H1 (cell line): ENCODE data around the gene CGNL1. TPM values are rescaled to one million over a fixed set of nuclear protein-coding genes. Genes with fewer than 3 reads are reported as not detected.
A peak's percentile ranks its signal among the peaks of the same experiment; 100 is the strongest.

Experiments used
- CTCF ChIA-PET: fragments of 300-600 bp; sonication (Branson Sonifier 250); formaldehyde crosslinking; loops from one replicate; lab custom pipeline; 2021; ENCODE audit not compliant: partially characterized antibody; lab: Charles Lee
- POLR2A ChIA-PET: fragments of 300-600 bp; sonication (Branson Sonifier 250); formaldehyde crosslinking; loops from one replicate; lab custom pipeline; 2021; ENCODE audit warnings: inconsistent platforms; ENCODE audit not compliant: partially characterized antibody; lab: Charles Lee
- DNase-seq, 2 experiments: peaks; one replicate each; pipeline versions ENCODE4 v3.0.0 to v3.0.0-alpha.2; 2010 to 2022; ENCODE audit warnings: low spot score in 2 of 2, low read depth in 1 of 2, mixed read lengths in 1 of 2
- FAIRE-seq: peaks from 2 replicates; lab custom pipeline; 2011; peaks lifted over from hg19 to GRCh38; lab: Jason Lieb, UNC
- H2AFZ ChIP-seq: 2 replicates; pipeline ENCODE4 v1.8.1; 2012; ENCODE audit warnings: low read length, inconsistent platforms
- H2AK5ac ChIP-seq: 2 replicates; pipeline ENCODE4 v1.6.1; 2013; ENCODE audit warnings: low read depth, low read length
- H2BK120ac ChIP-seq: replicated peaks from 2 replicates; pipeline ENCODE3; 2013; ENCODE audit warnings: low read depth, low read length, inconsistent platforms
- H2BK12ac ChIP-seq: 2 replicates; pipeline ENCODE4 v1.6.1; 2013; ENCODE audit warnings: low read depth, low read length
- H2BK15ac ChIP-seq: 2 replicates; pipeline ENCODE4 v1.6.1; 2013; ENCODE audit warnings: low read length
- H2BK20ac ChIP-seq: 2 replicates; pipeline ENCODE4 v1.6.1; 2013; ENCODE audit warnings: low read length
- H2BK5ac ChIP-seq: 2 replicates; pipeline ENCODE4 v1.6.1; 2013; ENCODE audit warnings: low read depth, low read length
- H3K14ac ChIP-seq: 2 replicates; pipeline ENCODE4 v1.6.1; 2013; ENCODE audit warnings: inconsistent platforms; ENCODE audit not compliant: insufficient read length
- H3K18ac ChIP-seq: 2 replicates; pipeline ENCODE4 v1.6.1; 2013; ENCODE audit warnings: low read length; ENCODE audit errors: extremely low read depth
- H3K23ac ChIP-seq: 2 replicates; pipeline ENCODE4 v1.6.1; 2013; ENCODE audit warnings: inconsistent platforms; ENCODE audit not compliant: insufficient read length
- H3K23me2 ChIP-seq: 2 replicates; pipeline ENCODE4 v1.6.1; 2013; ENCODE audit warnings: low read depth, low read length
- H3K27ac ChIP-seq: 2 replicates; pipeline ENCODE4 v1.6.1; 2011; ENCODE audit warnings: low read depth, low read length, inconsistent platforms
- H3K27me3 ChIP-seq, 4 experiments: replicated peaks in 1 of 4; 1 replicate in 1 of 4; 2 replicates in 3 of 4; pipeline versions ENCODE4 v1.6.1 to v1.8.1; 2011 to 2013; ENCODE audit warnings: low read length in 3 of 4, mild to moderate bottlenecking in 3 of 4, inconsistent platforms in 2 of 4, mixed read lengths in 2 of 4, moderate library complexity in 1 of 4; ENCODE audit not compliant: control insufficient read depth in 3 of 4, insufficient read depth in 3 of 4; ENCODE audit errors: extremely low read depth in 1 of 4
- H3K36me3 ChIP-seq, 4 experiments: 2 replicates each; pipeline versions ENCODE4 v1.6.1 to v1.8.1; 2011 to 2013; ENCODE audit warnings: mild to moderate bottlenecking in 4 of 4, low read length in 3 of 4, moderate library complexity in 2 of 4, control low read depth in 1 of 4, inconsistent platforms in 1 of 4; ENCODE audit not compliant: insufficient read depth in 4 of 4, control insufficient read depth in 2 of 4
- H3K4ac ChIP-seq: replicated peaks from 2 replicates; pipeline ENCODE3; 2013; ENCODE audit warnings: low read length, low read depth, mixed read lengths, inconsistent platforms; ENCODE audit not compliant: insufficient read length
- H3K4me1 ChIP-seq, 4 experiments: replicated peaks in 1 of 4; 1 replicate in 1 of 4; 2 replicates in 3 of 4; pipeline versions ENCODE4 v1.6.1 to v1.8.1; 2011 to 2013; ENCODE audit warnings: low read length in 3 of 4, inconsistent platforms in 2 of 4, mixed read lengths in 1 of 4; ENCODE audit not compliant: insufficient read depth in 4 of 4, control insufficient read depth in 3 of 4
- H3K4me2 ChIP-seq, 2 experiments: 2 replicates each; pipeline versions ENCODE4 v1.6.1 to v1.8.1; 2011 to 2013; ENCODE audit warnings: low read depth in 2 of 2, low read length in 2 of 2, control low read depth in 1 of 2, inconsistent platforms in 1 of 2, mild to moderate bottlenecking in 1 of 2; ENCODE audit not compliant: insufficient read depth in 1 of 2
- H3K4me3 ChIP-seq, 4 experiments: fragments of 200-600, 300-600 bp in 1 of 4; sonication (generic), shearing (Covaris generic), sonication (Bioruptor Twin) in 1 of 4; 2 replicates each; pipeline versions ENCODE4 v1.5.1 to v1.8.1; 2011 to 2016; ENCODE audit warnings: low read length in 4 of 4, low read depth in 3 of 4, control low read depth in 2 of 4, inconsistent platforms in 2 of 4, mild to moderate bottlenecking in 2 of 4, mixed read lengths in 1 of 4, moderate library complexity in 1 of 4; ENCODE audit not compliant: insufficient read depth in 2 of 4; ENCODE audit errors: extremely low read depth in 1 of 4
- H3K56ac ChIP-seq: replicated peaks from 2 replicates; pipeline ENCODE3; 2013; ENCODE audit warnings: low read depth, mild to moderate bottlenecking, mixed read lengths, low read length, inconsistent platforms; ENCODE audit not compliant: insufficient read length
- H3K79me1 ChIP-seq: 2 replicates; pipeline ENCODE4 v1.6.1; 2013; ENCODE audit warnings: low read depth, low read length, control low read depth
- H3K79me2 ChIP-seq, 2 experiments: 2 replicates each; pipeline versions ENCODE4 v1.6.1 to v1.8.1; 2012 to 2013; ENCODE audit warnings: low read length in 2 of 2, mild to moderate bottlenecking in 2 of 2, inconsistent platforms in 1 of 2; ENCODE audit not compliant: insufficient read depth in 2 of 2, control insufficient read depth in 1 of 2
- H3K9ac ChIP-seq, 4 experiments: replicated peaks in 1 of 4; 1 replicate in 1 of 4; 2 replicates in 3 of 4; pipeline versions ENCODE4 v1.6.1 to v1.8.1; 2011 to 2013; ENCODE audit warnings: low read depth in 3 of 4, low read length in 3 of 4, control low read depth in 2 of 4, mild to moderate bottlenecking in 2 of 4, moderate library complexity in 2 of 4, inconsistent platforms in 1 of 4; ENCODE audit errors: extremely low read depth in 1 of 4
- H3K9me3 ChIP-seq, 2 experiments: 2 replicates each; pipeline versions ENCODE4 v1.6.1 to v1.8.1; 2012 to 2013; ENCODE audit warnings: mild to moderate bottlenecking in 2 of 2, moderate library complexity in 2 of 2, control low read depth in 1 of 2, inconsistent platforms in 1 of 2, low read depth in 1 of 2, low read length in 1 of 2, mixed read lengths in 1 of 2; ENCODE audit not compliant: insufficient read depth in 2 of 2
- H4K20me1 ChIP-seq, 2 experiments: replicated peaks in 1 of 2; 2 replicates each; pipeline versions ENCODE3 to v1.8.1; 2011 to 2013; ENCODE audit warnings: inconsistent platforms in 2 of 2, low read length in 2 of 2, mild to moderate bottlenecking in 1 of 2; ENCODE audit not compliant: insufficient read depth in 2 of 2, control insufficient read depth in 1 of 2
- H4K5ac ChIP-seq: 2 replicates; pipeline ENCODE4 v1.6.1; 2013; ENCODE audit warnings: low read length, low read depth, mixed read lengths, inconsistent platforms; ENCODE audit not compliant: insufficient read length
- H4K8ac ChIP-seq: 2 replicates; pipeline ENCODE4 v1.8.0; 2013; ENCODE audit warnings: mild to moderate bottlenecking, moderate library complexity, low read length, inconsistent platforms; ENCODE audit not compliant: insufficient read depth; ENCODE audit errors: extremely low read depth
- H4K91ac ChIP-seq: replicated peaks from 2 replicates; pipeline ENCODE3; 2013; ENCODE audit warnings: low read length, mixed read lengths, inconsistent platforms; ENCODE audit not compliant: insufficient read length
- CBX5 ChIP-seq: fragments of 300-800, 300-1000 bp; sonication (generic); IDR thresholded peaks from 2 replicates; pipeline ENCODE4 v1.7.1; 2016; ENCODE audit warnings: antibody characterized with exemption, low read length, low read depth
- CREB1 ChIP-seq: IDR thresholded peaks from 2 replicates; pipeline ENCODE4 v1.6.1; 2012; ENCODE audit warnings: inconsistent platforms
- EGR1 ChIP-seq: IDR thresholded peaks from 2 replicates; pipeline ENCODE4 v1.6.1; 2011; ENCODE audit warnings: low read depth, low read length, borderline replicate concordance
- KDM5A ChIP-seq: fragments of 200-600 bp; IDR thresholded peaks from 2 replicates; pipeline ENCODE4 v1.7.1; 2012; ENCODE audit warnings: mild to moderate bottlenecking, low read length, inconsistent platforms, mixed read lengths
- RAD21 ChIP-seq, 2 experiments: IDR thresholded peaks in 1 of 2; conservative IDR thresholded peaks in 1 of 2; 2 replicates each; pipeline ENCODE4 v1.6.1; 2011; ENCODE audit warnings: low read depth in 2 of 2, low read length in 2 of 2, improper control_type of control experiment in 1 of 2, inconsistent platforms in 1 of 2, mild to moderate bottlenecking in 1 of 2, moderate library complexity in 1 of 2
- RNF2 ChIP-seq: fragments of 200-900, 300-1000 bp; sonication (generic); IDR thresholded peaks from 2 replicates; pipeline ENCODE4 v1.7.1; 2016; ENCODE audit warnings: borderline replicate concordance, low read depth, mild to moderate bottlenecking, antibody characterized with exemption, low read length; ENCODE audit not compliant: poor library complexity, severe bottlenecking; ENCODE audit errors: missing control alignments
- RXRA ChIP-seq: IDR thresholded peaks from 2 replicates; pipeline ENCODE4 v1.6.1; 2011; ENCODE audit warnings: low read depth, mild to moderate bottlenecking, low read length, moderate library complexity; ENCODE audit not compliant: insufficient read depth
- SP2 ChIP-seq: IDR thresholded peaks from 2 replicates; pipeline ENCODE4 v1.6.1; 2012; ENCODE audit warnings: mild to moderate bottlenecking, low read length, inconsistent platforms
- TAF7 ChIP-seq: optimal IDR thresholded peaks from 2 replicates; pipeline ENCODE3; 2011; ENCODE audit warnings: low read depth, mild to moderate bottlenecking, inconsistent platforms, low read length, moderate library complexity, borderline replicate concordance
- WGBS, 2 experiments: shearing (Covaris generic) in 1 of 2; methylation state at CpG; one replicate each; pipeline versions ENCODE4 v1.1.6 to v1.1.7; 2013 to 2015; ENCODE audit warnings: low lambda C conversion rate in 2 of 2, mixed read lengths in 2 of 2, inconsistent platforms in 1 of 2, low coverage in 1 of 2, missing lambda C conversion rate in 1 of 2; ENCODE audit not compliant: insufficient replicate concordance in 2 of 2, insufficient coverage in 1 of 2, insufficient read length in 1 of 2; ENCODE audit errors: extremely low coverage in 1 of 2, missing lambda C conversion rate in 1 of 2; 5-methylcytosine and 5-hydroxymethylcytosine counted together
- polyA plus RNA-seq, 7 experiments: library from polyadenylated mRNA; depleted of rRNA in 3 of 7; stranded (reverse) in 5 of 7; unstranded in 2 of 7; fragments of >200 nt in 5 of 7; fragments of 200-250 nt in 2 of 7; gene quantifications; 1 replicate in 5 of 7; 2 replicates in 1 of 7; 4 replicates in 1 of 7; pipeline versions ENCODE4 v1.2.1 to v1.2.3, GENCODE V29; 2011 to 2013; ENCODE audit warnings: missing spikeins in 2 of 7, mixed read lengths in 2 of 7
- total RNA-seq: library from RNA; stranded (reverse); fragmentation: NEBNext Ultra II Directional; extraction: Animal tissue kit (Norgen Biotek cat#: 25700); gene quantifications from 2 replicates; pipeline ENCODE4 v1.2.1, GENCODE V29; 2021
- TF ChIP-seq, protein P1 (sequence below), 3 experiments: IDR thresholded peaks; 1 replicate in 2 of 3; 2 replicates in 1 of 3; pipeline versions ENCODE4 v1.5.1 to v1.6.1; 2011; ENCODE audit warnings: low read length in 3 of 3, mild to moderate bottlenecking in 3 of 3, inconsistent platforms in 2 of 3, low read depth in 1 of 3, moderate library complexity in 1 of 3; ENCODE audit not compliant: insufficient read depth in 1 of 3; ENCODE audit errors: control extremely low read depth in 1 of 3

CGNL1 gene
- total and polyA plus RNA-seq, 2 of the 8 experiments (the other 6 are each of a cell fraction or from before 2014, with no cell fraction given), result 21.8 to 75.6 TPM

DNA sequence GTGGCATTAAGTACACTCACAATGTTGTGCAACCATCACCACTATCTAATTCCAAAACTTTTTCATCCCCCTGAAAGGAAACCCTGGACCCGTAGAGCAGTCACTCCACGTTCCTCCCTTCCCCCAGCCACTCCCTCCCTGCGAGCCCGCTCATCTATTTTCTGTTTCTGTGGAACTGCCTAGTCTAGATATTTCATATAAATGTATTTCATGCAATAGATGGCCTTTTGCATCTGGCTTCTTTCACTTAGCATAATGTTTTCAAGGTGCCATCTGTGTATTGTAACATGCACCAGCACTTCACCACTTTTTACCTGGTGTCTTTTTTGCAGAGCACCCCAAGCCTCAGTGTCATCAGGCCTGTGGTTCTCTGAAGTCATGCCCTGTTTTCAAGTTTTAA is 10.7 kb downstream of the CGNL1 start:
- no peak overlapping the region for H3K23ac ChIP-seq
- peak overlapping the region; percentile 36 to 56 (median 46) for H3K4me3 ChIP-seq
- H3K9me3 ChIP-seq, result no peaks in the 10 kb centered on the region
- ChIA-PET CTCF (interaction anchor here (0.8 to 4.5 kb wide), 13 partner anchors 8 to 173 kb away, joined by 3 to 19 read pairs (median 5); partner anchors contain the start of gene CGNL1), POLR2A (interaction anchor here (0.7 to 9.3 kb wide), 15 partner anchors 11 to 65 kb away, joined by 3 to 103 read pairs (median 4); partner anchors contain the start of gene CGNL1)
- H3K36me3 ChIP-seq, result no peaks in the 10 kb centered on the region
- 32% methylated on average over 4 of the region's 4 CpGs; no CpG with 5 or more reads in 1 of the 2 experiments for WGBS, 2 experiments
- peaks cover 25% of the 10 kb centered on the region for H3K79me1 ChIP-seq
- no peak overlapping the region for H2AK5ac ChIP-seq
- no peaks in the 10 kb centered on the region for H4K20me1 ChIP-seq
- H3K79me2 ChIP-seq, result peaks cover 8 to 78% of the 10 kb centered on the region in 2 experiments; a peak in 3 of 4 replicates
- H4K91ac ChIP-seq, result peak overlapping the region; percentile 83
- peak overlapping the region; percentile 84 for H2BK5ac ChIP-seq
- no peaks in the 10 kb centered on the region for H3K27me3 ChIP-seq
- DNase-seq, result no peak
- H3K27ac ChIP-seq, result peak overlapping the region; percentile 83; the same call in 1 of the 2 replicates
- H4K8ac ChIP-seq, result no peak overlapping the region
- peak overlapping the region; percentile 21 for H3K56ac ChIP-seq
- H3K9ac ChIP-seq, result peak overlapping the region in 1 of 4 experiments; percentile 88; a peak in 3 of 7 replicates
- no peak for FAIRE-seq
- peak overlapping the region; percentile 88; the same call in 1 of the 2 replicates for H2BK20ac ChIP-seq
- peaks cover 15 to 48% (median 39%) of the 10 kb centered on the region in 4 experiments for H3K4me1 ChIP-seq
- peaks cover 9% of the 10 kb centered on the region; the same call in 1 of the 2 replicates for H3K23me2 ChIP-seq
- no peak overlapping the region for H3K14ac ChIP-seq
- H2BK15ac ChIP-seq, result no peak overlapping the region
- peak overlapping the region; percentile 86 to 100 for H3K4me2 ChIP-seq
- H2BK120ac ChIP-seq, result peak overlapping the region; percentile 47
- peak overlapping the region; percentile 99 for H2BK12ac ChIP-seq
- no peak overlapping the region for H2AFZ ChIP-seq
- H3K18ac ChIP-seq, result peak overlapping the region; percentile 75; the same call in 1 of the 2 replicates
- no peak overlapping the region for H3K4ac ChIP-seq
- peak overlapping the region; percentile 99 for H4K5ac ChIP-seq
- TF ChIP-seq SP2 (no peak), RNF2 (no peak), KDM5A (no peak), TAF7 (no peak), CBX5 (no peak), EGR1 (no peak), RXRA (no peak), CREB1 (no peak), RAD21 (IDR thresholded peaks at IDR 0.05 in 1 of 2, conservative IDR thresholded peaks at IDR 0.05 in 1 of 2; ENCODE audit: low read depth in 2 of 2, low read length in 2 of 2) (no peak)
- TF ChIP-seq, protein P1, sequence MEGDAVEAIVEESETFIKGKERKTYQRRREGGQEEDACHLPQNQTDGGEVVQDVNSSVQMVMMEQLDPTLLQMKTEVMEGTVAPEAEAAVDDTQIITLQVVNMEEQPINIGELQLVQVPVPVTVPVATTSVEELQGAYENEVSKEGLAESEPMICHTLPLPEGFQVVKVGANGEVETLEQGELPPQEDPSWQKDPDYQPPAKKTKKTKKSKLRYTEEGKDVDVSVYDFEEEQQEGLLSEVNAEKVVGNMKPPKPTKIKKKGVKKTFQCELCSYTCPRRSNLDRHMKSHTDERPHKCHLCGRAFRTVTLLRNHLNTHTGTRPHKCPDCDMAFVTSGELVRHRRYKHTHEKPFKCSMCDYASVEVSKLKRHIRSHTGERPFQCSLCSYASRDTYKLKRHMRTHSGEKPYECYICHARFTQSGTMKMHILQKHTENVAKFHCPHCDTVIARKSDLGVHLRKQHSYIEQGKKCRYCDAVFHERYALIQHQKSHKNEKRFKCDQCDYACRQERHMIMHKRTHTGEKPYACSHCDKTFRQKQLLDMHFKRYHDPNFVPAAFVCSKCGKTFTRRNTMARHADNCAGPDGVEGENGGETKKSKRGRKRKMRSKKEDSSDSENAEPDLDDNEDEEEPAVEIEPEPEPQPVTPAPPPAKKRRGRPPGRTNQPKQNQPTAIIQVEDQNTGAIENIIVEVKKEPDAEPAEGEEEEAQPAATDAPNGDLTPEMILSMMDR (IDR thresholded peaks at IDR 0.05; ENCODE audit: control extremely low read depth in 1 of 3, insufficient read depth in 1 of 3, low read depth in 1 of 3, low read length in 3 of 3), result no peak
